HEK293 (cell line): ENCODE results near the gene PLPPR2.
A peak's percentile ranks its signal among the peaks of the same experiment; 100 is the strongest.

ENCODE experiments used
- HOXD13 ChIP-seq: sonication (generic); formaldehyde crosslinking; IDR thresholded peaks from 2 replicates; pipeline ENCODE4 v1.8.0; 2022; ENCODE audit warnings: missing genetic modification reagents, borderline replicate concordance
- IKZF3 ChIP-seq: fragments of 450-650 bp; IDR thresholded peaks from 2 replicates; pipeline ENCODE4 v1.5.0; 2018; ENCODE audit warnings: missing biosample characterization, mild to moderate bottlenecking, missing genetic modification characterization, moderate library complexity
- KLF10 ChIP-seq: fragments of 450-650 bp; IDR thresholded peaks from 2 replicates; pipeline ENCODE4 v1.5.1; 2018; ENCODE audit warnings: missing biosample characterization, mild to moderate bottlenecking, missing genetic modification characterization
- OVOL3 ChIP-seq: fragments of 450-650 bp; formaldehyde crosslinking; IDR thresholded peaks from 2 replicates; pipeline ENCODE4 v1.5.1; 2016; ENCODE audit warnings: missing biosample characterization, missing genetic modification characterization
- SETDB1 ChIP-seq: IDR thresholded peaks from one replicate; pipeline ENCODE4 v1.6.1; 2017; ENCODE audit warnings: mild to moderate bottlenecking, low read length, moderate library complexity, mixed read lengths; ENCODE audit not compliant: insufficient read length
- SP2 ChIP-seq: fragments of 450-650 bp; formaldehyde crosslinking; IDR thresholded peaks from 2 replicates; pipeline ENCODE4 v1.5.1; 2016; ENCODE audit warnings: missing biosample characterization, missing genetic modification characterization
- SP7 ChIP-seq: fragments of 450-650 bp; formaldehyde crosslinking; IDR thresholded peaks from 2 replicates; pipeline ENCODE4 v1.5.1; 2016; ENCODE audit warnings: missing biosample characterization, missing genetic modification characterization
- ZBTB17 ChIP-seq: fragments of 450-650 bp; formaldehyde crosslinking; IDR thresholded peaks from 2 replicates; pipeline ENCODE4 v1.5.1; 2016; ENCODE audit warnings: missing biosample characterization, missing genetic modification characterization
- ZNF132 ChIP-seq: fragments of 450-650 bp; formaldehyde crosslinking; IDR thresholded peaks from 2 replicates; pipeline ENCODE4 v1.5.1; 2017; ENCODE audit warnings: missing biosample characterization, missing genetic modification characterization, borderline replicate concordance
- ZNF138 ChIP-seq: fragments of 450-650 bp; formaldehyde crosslinking; IDR thresholded peaks from 2 replicates; pipeline ENCODE4 v1.5.1; 2016; ENCODE audit warnings: missing biosample characterization, missing genetic modification characterization, borderline replicate concordance
- ZNF184 ChIP-seq: fragments of 450-650 bp; IDR thresholded peaks from 2 replicates; pipeline ENCODE4 v1.5.1; 2018; ENCODE audit warnings: missing biosample characterization, mild to moderate bottlenecking, missing genetic modification characterization
- ZNF248 ChIP-seq: fragments of 450-650 bp; formaldehyde crosslinking; IDR thresholded peaks from 2 replicates; pipeline ENCODE4 v1.5.1; 2017; ENCODE audit warnings: missing biosample characterization, missing genetic modification characterization
- ZNF423 ChIP-seq: fragments of 450-650 bp; formaldehyde crosslinking; IDR thresholded peaks from 2 replicates; pipeline ENCODE4 v1.5.1; 2016; ENCODE audit warnings: missing biosample characterization, missing genetic modification characterization
- ZNF518A ChIP-seq: fragments of 450-650 bp; formaldehyde crosslinking; conservative IDR thresholded peaks from 2 replicates; pipeline ENCODE4 v1.5.1; 2016; ENCODE audit warnings: low read depth, missing biosample characterization, missing genetic modification characterization
- ZNF585B ChIP-seq: fragments of 450-650 bp; formaldehyde crosslinking; IDR thresholded peaks from 2 replicates; pipeline ENCODE4 v1.5.1; 2016; ENCODE audit warnings: missing biosample characterization, missing genetic modification characterization
- ZNF600 ChIP-seq: fragments of 450-650 bp; formaldehyde crosslinking; IDR thresholded peaks from 2 replicates; pipeline ENCODE4 v1.5.1; 2016; ENCODE audit warnings: missing biosample characterization, missing genetic modification characterization
- ZNF610 ChIP-seq: fragments of 450-650 bp; formaldehyde crosslinking; IDR thresholded peaks from 2 replicates; pipeline ENCODE4 v1.5.1; 2016; ENCODE audit warnings: missing biosample characterization, missing genetic modification characterization, borderline replicate concordance
- ZNF624 ChIP-seq: fragments of 450-650 bp; formaldehyde crosslinking; IDR thresholded peaks from 2 replicates; pipeline ENCODE4 v1.5.1; 2017; ENCODE audit warnings: missing biosample characterization, missing genetic modification characterization
- ZNF777 ChIP-seq: fragments of 450-650 bp; formaldehyde crosslinking; IDR thresholded peaks from 2 replicates; pipeline ENCODE4 v1.5.1; 2017; ENCODE audit warnings: missing biosample characterization, missing genetic modification characterization, borderline replicate concordance
- ZSCAN4 ChIP-seq: fragments of 450-650 bp; formaldehyde crosslinking; IDR thresholded peaks from 2 replicates; pipeline ENCODE4 v1.5.1; 2017; ENCODE audit warnings: missing biosample characterization, missing genetic modification characterization
- ZSCAN5A ChIP-seq: fragments of 450-650 bp; formaldehyde crosslinking; IDR thresholded peaks from 2 replicates; pipeline ENCODE4 v1.5.1; 2016; ENCODE audit warnings: missing biosample characterization, missing genetic modification characterization
- TF ChIP-seq, protein P1 (sequence below): fragments of 450-650 bp; formaldehyde crosslinking; IDR thresholded peaks from 2 replicates; pipeline ENCODE4 v1.5.1; 2016; ENCODE audit warnings: missing biosample characterization, missing genetic modification characterization, low read depth
- TF ChIP-seq, protein P2 (sequence below): fragments of 450-650 bp; formaldehyde crosslinking; IDR thresholded peaks from 2 replicates; pipeline ENCODE4 v1.5.1; 2016; ENCODE audit warnings: missing biosample characterization, missing genetic modification characterization
- TF ChIP-seq, protein P3 (sequence below): fragments of 450-650 bp; formaldehyde crosslinking; IDR thresholded peaks from 2 replicates; pipeline ENCODE4 v1.5.0; 2017; ENCODE audit warnings: missing biosample characterization, missing genetic modification characterization, borderline replicate concordance

The PLPPR2 gene

GRCh38 chr19:11324079-11324661 is 31.1 kb upstream of the PLPPR2 start (continued):
- TF ChIP-seq ZNF518A (tag by site-specific recombination) (peak; percentile 32; the same call in 1 of the 2 replicates), ZSCAN4 (no peak), ZNF132 (tag by site-specific recombination) (no peak), ZNF600 (tag by site-specific recombination) (peak; percentile 71), ZNF777 (tag by site-specific recombination) (no peak), HOXD13 (no peak), ZNF610 (tag by site-specific recombination) (no peak), ZNF184 (tag by site-specific recombination) (0 out of 2 replicates have a peak, but pooled peaks have one; percentile 57), OVOL3 (tag by site-specific recombination) (no peak), ZNF585B (no peak), ZNF624 (tag by site-specific recombination) (no peak), ZNF423 (tag by site-specific recombination) (no peak), ZSCAN5A (no peak), ZNF248 (tag by site-specific recombination) (no peak), IKZF3 (tag by site-specific recombination) (no peak), SP2 (no peak), ZBTB17 (tag by site-specific recombination) (peak; percentile 70; the same call in 1 of the 2 replicates), KLF10 (tag by site-specific recombination) (no peak), SP7 (tag by site-specific recombination) (peak; percentile 65; the same call in 1 of the 2 replicates), ZNF138 (no peak), SETDB1 (no peak)
- TF ChIP-seq, protein P1, sequence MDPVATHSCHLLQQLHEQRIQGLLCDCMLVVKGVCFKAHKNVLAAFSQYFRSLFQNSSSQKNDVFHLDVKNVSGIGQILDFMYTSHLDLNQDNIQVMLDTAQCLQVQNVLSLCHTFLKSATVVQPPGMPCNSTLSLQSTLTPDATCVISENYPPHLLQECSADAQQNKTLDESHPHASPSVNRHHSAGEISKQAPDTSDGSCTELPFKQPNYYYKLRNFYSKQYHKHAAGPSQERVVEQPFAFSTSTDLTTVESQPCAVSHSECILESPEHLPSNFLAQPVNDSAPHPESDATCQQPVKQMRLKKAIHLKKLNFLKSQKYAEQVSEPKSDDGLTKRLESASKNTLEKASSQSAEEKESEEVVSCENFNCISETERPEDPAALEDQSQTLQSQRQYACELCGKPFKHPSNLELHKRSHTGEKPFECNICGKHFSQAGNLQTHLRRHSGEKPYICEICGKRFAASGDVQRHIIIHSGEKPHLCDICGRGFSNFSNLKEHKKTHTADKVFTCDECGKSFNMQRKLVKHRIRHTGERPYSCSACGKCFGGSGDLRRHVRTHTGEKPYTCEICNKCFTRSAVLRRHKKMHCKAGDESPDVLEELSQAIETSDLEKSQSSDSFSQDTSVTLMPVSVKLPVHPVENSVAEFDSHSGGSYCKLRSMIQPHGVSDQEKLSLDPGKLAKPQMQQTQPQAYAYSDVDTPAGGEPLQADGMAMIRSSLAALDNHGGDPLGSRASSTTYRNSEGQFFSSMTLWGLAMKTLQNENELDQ (tag by site-specific recombination): no peak
- TF ChIP-seq, protein P2, sequence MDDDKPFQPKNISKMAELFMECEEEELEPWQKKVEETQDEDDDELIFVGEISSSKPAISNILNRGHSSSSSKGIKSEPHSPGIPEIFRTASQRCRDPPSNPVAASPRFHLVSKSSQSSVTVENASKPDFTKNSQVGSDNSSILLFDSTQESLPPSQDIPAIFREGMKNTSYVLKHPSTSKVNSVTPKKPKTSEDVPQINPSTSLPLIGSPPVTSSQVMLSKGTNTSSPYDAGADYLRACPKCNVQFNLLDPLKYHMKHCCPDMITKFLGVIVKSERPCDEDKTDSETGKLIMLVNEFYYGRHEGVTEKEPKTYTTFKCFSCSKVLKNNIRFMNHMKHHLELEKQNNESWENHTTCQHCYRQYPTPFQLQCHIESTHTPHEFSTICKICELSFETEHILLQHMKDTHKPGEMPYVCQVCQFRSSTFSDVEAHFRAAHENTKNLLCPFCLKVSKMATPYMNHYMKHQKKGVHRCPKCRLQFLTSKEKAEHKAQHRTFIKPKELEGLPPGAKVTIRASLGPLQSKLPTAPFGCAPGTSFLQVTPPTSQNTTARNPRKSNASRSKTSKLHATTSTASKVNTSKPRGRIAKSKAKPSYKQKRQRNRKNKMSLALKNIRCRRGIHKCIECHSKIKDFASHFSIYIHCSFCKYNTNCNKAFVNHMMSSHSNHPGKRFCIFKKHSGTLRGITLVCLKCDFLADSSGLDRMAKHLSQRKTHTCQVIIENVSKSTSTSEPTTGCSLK: no peak
- TF ChIP-seq, protein P3, sequence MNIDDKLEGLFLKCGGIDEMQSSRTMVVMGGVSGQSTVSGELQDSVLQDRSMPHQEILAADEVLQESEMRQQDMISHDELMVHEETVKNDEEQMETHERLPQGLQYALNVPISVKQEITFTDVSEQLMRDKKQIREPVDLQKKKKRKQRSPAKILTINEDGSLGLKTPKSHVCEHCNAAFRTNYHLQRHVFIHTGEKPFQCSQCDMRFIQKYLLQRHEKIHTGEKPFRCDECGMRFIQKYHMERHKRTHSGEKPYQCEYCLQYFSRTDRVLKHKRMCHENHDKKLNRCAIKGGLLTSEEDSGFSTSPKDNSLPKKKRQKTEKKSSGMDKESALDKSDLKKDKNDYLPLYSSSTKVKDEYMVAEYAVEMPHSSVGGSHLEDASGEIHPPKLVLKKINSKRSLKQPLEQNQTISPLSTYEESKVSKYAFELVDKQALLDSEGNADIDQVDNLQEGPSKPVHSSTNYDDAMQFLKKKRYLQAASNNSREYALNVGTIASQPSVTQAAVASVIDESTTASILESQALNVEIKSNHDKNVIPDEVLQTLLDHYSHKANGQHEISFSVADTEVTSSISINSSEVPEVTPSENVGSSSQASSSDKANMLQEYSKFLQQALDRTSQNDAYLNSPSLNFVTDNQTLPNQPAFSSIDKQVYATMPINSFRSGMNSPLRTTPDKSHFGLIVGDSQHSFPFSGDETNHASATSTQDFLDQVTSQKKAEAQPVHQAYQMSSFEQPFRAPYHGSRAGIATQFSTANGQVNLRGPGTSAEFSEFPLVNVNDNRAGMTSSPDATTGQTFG (tag by site-specific recombination): no peak
